WTC11 (cell line): ENCODE data around the gene DPP4.

Source experiments
- FOXK1 ChIP-seq: sonication (generic); formaldehyde crosslinking; IDR thresholded peaks from 2 replicates; pipeline ENCODE4 v1.8.0; 2022; ENCODE audit warnings: mild to moderate bottlenecking, moderate library complexity, missing genetic modification reagents
- NR3C1 ChIP-seq: sonication (generic); formaldehyde crosslinking; conservative IDR thresholded peaks from 2 replicates; pipeline ENCODE4 v1.8.1; 2023; ENCODE audit warnings: low read depth, mild to moderate bottlenecking, missing genetic modification reagents
- SP1 ChIP-seq: sonication (generic); formaldehyde crosslinking; conservative IDR thresholded peaks from 2 replicates; pipeline ENCODE4 v1.8.1; 2022; ENCODE audit warnings: missing genetic modification reagents
- USF2 ChIP-seq: sonication (generic); formaldehyde crosslinking; IDR thresholded peaks from 2 replicates; pipeline ENCODE4 v1.8.1; 2023; ENCODE audit warnings: mild to moderate bottlenecking, missing genetic modification reagents, moderate library complexity
- ZNF121 ChIP-seq: sonication (generic); formaldehyde crosslinking; IDR thresholded peaks from 2 replicates; pipeline ENCODE4 v1.8.0; 2023; ENCODE audit warnings: missing genetic modification reagents
- ZNF138 ChIP-seq: sonication (generic); formaldehyde crosslinking; conservative IDR thresholded peaks from 2 replicates; pipeline ENCODE4 v1.8.1; 2022; ENCODE audit warnings: mild to moderate bottlenecking, moderate library complexity, missing genetic modification reagents
- ZSCAN18 ChIP-seq: fragments of 250-450 bp; sonication (Bioruptor Pico); IDR thresholded peaks from 2 replicates; pipeline ENCODE4 v2.1.2; 2022; ENCODE audit warnings: mild to moderate bottlenecking, moderate library complexity
- TF ChIP-seq, protein P1 (sequence below): fragments of 200-600 bp; IDR thresholded peaks from 2 replicates; pipeline ENCODE4 v1.8.0; 2022; ENCODE audit warnings: antibody characterized with exemption
- TF ChIP-seq, protein P2 (sequence below): sonication (generic); formaldehyde crosslinking; IDR thresholded peaks from 2 replicates; pipeline ENCODE4 v1.8.1; 2023; ENCODE audit warnings: mild to moderate bottlenecking, missing genetic modification reagents, moderate library complexity
- TF ChIP-seq, protein P3 (sequence below): sonication (generic); formaldehyde crosslinking; IDR thresholded peaks from 2 replicates; pipeline ENCODE4 v1.8.1; 2022; ENCODE audit warnings: low read depth, missing genetic modification reagents, borderline replicate concordance

GRCh38 chr2:161981679-161982250, 92.2 kb downstream of the DPP4 start:
- TF ChIP-seq, protein P1, sequence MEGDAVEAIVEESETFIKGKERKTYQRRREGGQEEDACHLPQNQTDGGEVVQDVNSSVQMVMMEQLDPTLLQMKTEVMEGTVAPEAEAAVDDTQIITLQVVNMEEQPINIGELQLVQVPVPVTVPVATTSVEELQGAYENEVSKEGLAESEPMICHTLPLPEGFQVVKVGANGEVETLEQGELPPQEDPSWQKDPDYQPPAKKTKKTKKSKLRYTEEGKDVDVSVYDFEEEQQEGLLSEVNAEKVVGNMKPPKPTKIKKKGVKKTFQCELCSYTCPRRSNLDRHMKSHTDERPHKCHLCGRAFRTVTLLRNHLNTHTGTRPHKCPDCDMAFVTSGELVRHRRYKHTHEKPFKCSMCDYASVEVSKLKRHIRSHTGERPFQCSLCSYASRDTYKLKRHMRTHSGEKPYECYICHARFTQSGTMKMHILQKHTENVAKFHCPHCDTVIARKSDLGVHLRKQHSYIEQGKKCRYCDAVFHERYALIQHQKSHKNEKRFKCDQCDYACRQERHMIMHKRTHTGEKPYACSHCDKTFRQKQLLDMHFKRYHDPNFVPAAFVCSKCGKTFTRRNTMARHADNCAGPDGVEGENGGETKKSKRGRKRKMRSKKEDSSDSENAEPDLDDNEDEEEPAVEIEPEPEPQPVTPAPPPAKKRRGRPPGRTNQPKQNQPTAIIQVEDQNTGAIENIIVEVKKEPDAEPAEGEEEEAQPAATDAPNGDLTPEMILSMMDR: no peak
- no peak for TF ChIP-seq NR3C1 (CRISPR knock-in tag)
- no peak for TF ChIP-seq FOXK1 (CRISPR knock-in tag)
- TF ChIP-seq, protein P2, sequence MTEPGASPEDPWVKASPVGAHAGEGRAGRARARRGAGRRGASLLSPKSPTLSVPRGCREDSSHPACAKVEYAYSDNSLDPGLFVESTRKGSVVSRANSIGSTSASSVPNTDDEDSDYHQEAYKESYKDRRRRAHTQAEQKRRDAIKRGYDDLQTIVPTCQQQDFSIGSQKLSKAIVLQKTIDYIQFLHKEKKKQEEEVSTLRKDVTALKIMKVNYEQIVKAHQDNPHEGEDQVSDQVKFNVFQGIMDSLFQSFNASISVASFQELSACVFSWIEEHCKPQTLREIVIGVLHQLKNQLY: no peak
- no peak for TF ChIP-seq USF2 (CRISPR knock-in tag)
- no peak for TF ChIP-seq ZSCAN18 (CRISPR knock-in tag)
- no peak for TF ChIP-seq ZNF121 (CRISPR knock-in tag)
- TF ChIP-seq, protein P3, sequence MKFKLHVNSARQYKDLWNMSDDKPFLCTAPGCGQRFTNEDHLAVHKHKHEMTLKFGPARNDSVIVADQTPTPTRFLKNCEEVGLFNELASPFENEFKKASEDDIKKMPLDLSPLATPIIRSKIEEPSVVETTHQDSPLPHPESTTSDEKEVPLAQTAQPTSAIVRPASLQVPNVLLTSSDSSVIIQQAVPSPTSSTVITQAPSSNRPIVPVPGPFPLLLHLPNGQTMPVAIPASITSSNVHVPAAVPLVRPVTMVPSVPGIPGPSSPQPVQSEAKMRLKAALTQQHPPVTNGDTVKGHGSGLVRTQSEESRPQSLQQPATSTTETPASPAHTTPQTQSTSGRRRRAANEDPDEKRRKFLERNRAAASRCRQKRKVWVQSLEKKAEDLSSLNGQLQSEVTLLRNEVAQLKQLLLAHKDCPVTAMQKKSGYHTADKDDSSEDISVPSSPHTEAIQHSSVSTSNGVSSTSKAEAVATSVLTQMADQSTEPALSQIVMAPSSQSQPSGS (CRISPR knock-in tag): no peak
- TF ChIP-seq ZNF138: no peak
- TF ChIP-seq SP1 (CRISPR knock-in tag): no peak
